Esophagus muscularis mucosa (tissue), 2 donors: ENCODE results near the gene CD82.

Experiments used
- POLR2A ChIP-seq: fragments of 450-650 bp; IDR thresholded peaks from one replicate; pipeline ENCODE4 v1.6.1; 2017; ENCODE audit warnings: antibody characterized with exemption, moderate library complexity, mild to moderate bottlenecking, low read depth
- POLR2AphosphoS5 ChIP-seq, 2 donors: sonication (generic); formaldehyde crosslinking; IDR thresholded peaks; one replicate each; pipeline ENCODE4 v1.6.1; 2017; ENCODE audit warnings: antibody characterized with exemption in 2 of 2

- TF ChIP-seq POLR2A (no peak), POLR2AphosphoS5 (IDR thresholded peaks at IDR 0.05) (no peak)
Measured at GRCh38 chr11:44607319-44607962, 42.0 kb downstream of the CD82 start.
